Measurements from ENCODE around the gene RAP1GAP2. TPM values are rescaled to one million over a fixed set of nuclear protein-coding genes. Genes with fewer than 3 reads are reported as not detected.
A peak's percentile ranks its signal among the peaks of the same experiment; 100 is the strongest.

RAP1GAP2 gene
- total RNA-seq, 3 donors from 2014 or later (not counting 1 experiment from before 2014, with no cell fraction given) = 274 to 418 (median 390) TPM

DNA sequence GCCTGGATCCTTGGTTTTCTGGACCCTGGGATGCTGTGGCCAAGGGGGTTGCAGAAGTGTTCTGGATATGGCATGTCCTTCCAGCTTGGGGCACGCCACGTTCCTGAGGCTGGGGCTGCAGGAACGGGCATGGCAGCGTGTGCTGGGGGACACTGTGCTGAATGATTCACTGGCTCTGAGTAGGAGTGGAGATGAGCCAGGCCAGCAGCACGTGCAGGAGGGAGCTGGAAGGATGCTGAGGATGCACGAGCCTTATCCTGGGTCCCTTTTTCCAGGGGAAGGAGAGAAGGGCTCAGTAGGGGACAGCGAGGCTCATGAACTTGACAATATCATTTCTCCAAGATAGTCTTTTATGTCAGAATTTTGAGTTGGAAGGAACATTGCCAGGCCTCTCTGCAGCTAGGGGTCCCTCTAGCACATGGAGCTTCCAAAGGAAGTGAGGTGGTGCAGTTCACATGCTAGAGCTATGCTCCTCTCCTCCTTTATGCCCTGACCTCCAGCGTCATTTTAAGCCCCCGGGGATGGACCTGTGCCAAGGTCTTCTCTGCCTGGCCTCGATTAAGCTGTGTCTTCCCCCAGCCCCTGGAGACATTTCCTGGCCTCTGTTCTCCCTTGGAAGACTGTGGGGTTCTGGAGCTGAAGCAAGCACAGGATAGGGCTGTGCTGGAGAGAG, 141.2 kb downstream of the RAP1GAP2 start:
- Histone ChIP-seq H3K9me3 (ENCODE audit: control insufficient read depth, insufficient read depth, low read length) (no peaks in the 10 kb centered on the region), H3K36me3 (ENCODE audit: control insufficient read depth, insufficient read depth, low read length) (peaks cover 17% of the 10 kb centered on the region), H3K27me3 (ENCODE audit: control insufficient read depth, insufficient read depth, low read length) (no peaks in the 10 kb centered on the region), H3K27ac (ENCODE audit: low read length) (no peak overlapping the region), H3K4me1 (ENCODE audit: control insufficient read depth, insufficient read depth, low read length) (peaks cover 39% of the 10 kb centered on the region), H3K4me3 (ENCODE audit: low read length) (no peak overlapping the region)
- intact Hi-C loops (cut with micrococcal nuclease) = loop anchor here (10.0 kb wide), 1 partner anchor 53 kb away; no protein-coding TSS in a partner anchor
- no peak for TF ChIP-seq CTCF (IDR thresholded peaks at IDR 0.05)
- DNase-seq (no peak), ATAC-seq (no peak)
- Mint-ChIP-seq H3K9me3 (no peaks in the 10 kb centered on the region), H3K4me3 (no peak overlapping the region), H3K4me1 (peaks cover 44 to 76% of the 10 kb centered on the region in 2 donors), H3K27ac (peak overlapping the region; percentile 72 to 81), H3K27me3 (ENCODE audit: low read depth in 2 of 2) (no peaks in the 10 kb centered on the region), H3K36me3 (no peaks in the 10 kb centered on the region)
- 78% methylated on average over 10 of the region's 10 CpGs for WGBS (ENCODE audit: insufficient coverage)

DNA sequence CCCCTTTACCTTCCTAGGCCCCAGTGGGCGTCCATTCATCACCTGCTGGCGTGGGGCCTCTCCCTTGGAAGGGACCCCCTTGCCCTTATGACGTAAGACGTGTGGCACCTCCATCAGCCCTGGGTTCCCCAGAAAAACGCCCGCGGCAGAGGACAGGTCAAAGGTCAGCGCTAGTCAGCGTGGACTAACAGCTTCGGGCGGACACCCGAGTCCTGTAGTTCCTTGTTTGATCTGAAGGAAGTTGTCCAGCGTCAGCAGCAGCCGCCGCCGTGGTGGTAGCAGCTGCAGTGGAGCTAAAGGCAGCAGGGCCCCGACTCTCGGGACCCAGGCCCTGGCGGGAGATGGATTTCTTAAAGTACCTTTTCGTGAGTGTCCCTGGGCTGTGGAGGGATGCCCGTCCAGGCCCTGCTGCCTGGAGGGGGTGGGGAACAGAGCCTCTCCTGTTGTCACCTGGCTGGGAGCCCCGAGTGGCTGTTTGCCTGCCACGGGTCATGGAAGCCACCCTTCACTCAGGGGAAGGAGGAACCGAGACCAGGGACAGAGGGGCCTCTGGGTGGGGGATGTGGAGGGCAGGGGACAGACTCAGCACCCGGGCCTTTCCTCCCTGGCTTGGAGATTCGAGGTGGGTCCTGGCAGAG, 143.6 kb downstream of the RAP1GAP2 start:
- no peak for ATAC-seq
- no peaks in the 10 kb centered on the region for H3K36me3 Mint-ChIP-seq
- peaks cover 47% of the 10 kb centered on the region for H3K4me1 ChIP-seq (ENCODE audit: control insufficient read depth, insufficient read depth, low read length)
- H3K27me3 Mint-ChIP-seq (ENCODE audit: low read depth in 2 of 2) = no peaks in the 10 kb centered on the region
- H3K4me3 ChIP-seq (ENCODE audit: low read length) = no peak overlapping the region
- no peaks in the 10 kb centered on the region for H3K9me3 ChIP-seq (ENCODE audit: control insufficient read depth, insufficient read depth, low read length)
- H3K27ac ChIP-seq (ENCODE audit: low read length) = no peak overlapping the region
- H3K27me3 ChIP-seq (ENCODE audit: control insufficient read depth, insufficient read depth, low read length) = no peaks in the 10 kb centered on the region
- peaks cover 12% of the 10 kb centered on the region for H3K36me3 ChIP-seq (ENCODE audit: control insufficient read depth, insufficient read depth, low read length)
- intact Hi-C loops (cut with micrococcal nuclease) = loop anchor here (5.0 to 10.0 kb wide), 2 partner anchors 55 to 113 kb away; no protein-coding TSS in a partner anchor
- WGBS (ENCODE audit: insufficient coverage) = 85% methylated on average over 26 of the region's 26 CpGs
- H3K27ac Mint-ChIP-seq = peak overlapping the region; percentile 66 to 81
- no peak overlapping the region for H3K4me3 Mint-ChIP-seq
- TF ChIP-seq CTCF (IDR thresholded peaks at IDR 0.05) = no peak
- peaks cover 52 to 83% of the 10 kb centered on the region in 2 donors for H3K4me1 Mint-ChIP-seq
- DNase-seq = no peak
- no peaks in the 10 kb centered on the region for H3K9me3 Mint-ChIP-seq

DNA sequence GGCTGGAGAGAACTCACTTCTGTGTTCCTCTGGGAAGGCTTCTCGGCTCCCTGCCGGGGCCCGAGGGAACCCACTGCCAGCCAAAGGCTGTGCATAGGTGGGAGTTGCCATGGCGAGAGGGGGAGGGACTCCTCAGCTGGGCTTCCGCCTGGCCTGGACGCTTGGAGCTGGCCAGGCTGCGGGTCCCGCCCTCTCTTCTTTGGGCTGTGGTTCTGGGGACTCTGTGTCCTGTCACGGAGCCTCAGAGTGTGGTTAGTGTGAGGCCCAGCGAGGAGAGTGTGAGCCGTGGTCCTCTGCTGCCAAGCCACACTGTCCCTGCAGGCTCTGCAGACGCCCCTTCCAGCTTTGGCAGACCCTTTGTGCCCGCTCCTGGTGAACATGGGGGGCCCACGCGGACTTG, 144.1 kb downstream of the RAP1GAP2 start:
- no peak overlapping the region for H3K4me3 ChIP-seq (ENCODE audit: low read length)
- H3K27me3 ChIP-seq (ENCODE audit: control insufficient read depth, insufficient read depth, low read length) = no peaks in the 10 kb centered on the region
- peaks cover 45% of the 10 kb centered on the region for H3K4me1 ChIP-seq (ENCODE audit: control insufficient read depth, insufficient read depth, low read length)
- intact Hi-C loops (cut with micrococcal nuclease) = loop anchor here (5.0 kb wide), 1 partner anchor 113 kb away; no protein-coding TSS in a partner anchor
- H3K27ac ChIP-seq (ENCODE audit: low read length) = no peak overlapping the region
- Mint-ChIP-seq H3K9me3 (no peaks in the 10 kb centered on the region), H3K27ac (peak overlapping the region; percentile 66 to 81), H3K36me3 (no peaks in the 10 kb centered on the region), H3K4me3 (no peak overlapping the region), H3K4me1 (peaks cover 55 to 83% of the 10 kb centered on the region in 2 donors), H3K27me3 (ENCODE audit: low read depth in 2 of 2) (no peaks in the 10 kb centered on the region)
- H3K9me3 ChIP-seq (ENCODE audit: control insufficient read depth, insufficient read depth, low read length) = no peaks in the 10 kb centered on the region
- ATAC-seq = peak in 1 of 3 donors; percentile 17
- no peak for TF ChIP-seq CTCF (IDR thresholded peaks at IDR 0.05)
- WGBS (ENCODE audit: insufficient coverage) = 73% methylated on average over 15 of the region's 15 CpGs
- DNase-seq = no peak
- peaks cover 10% of the 10 kb centered on the region for H3K36me3 ChIP-seq (ENCODE audit: control insufficient read depth, insufficient read depth, low read length)

Measured in natural killer cell (primary cell).